ENCODE results near the gene PCDHB14. TPM values are rescaled to one million over a fixed set of nuclear protein-coding genes. Genes with fewer than 3 reads are reported as not detected.
"Not testable (repeated sequence)": the region's sequence is repeated elsewhere in the genome, so short reads cannot be mapped to it uniquely, and the experiment has no call there.

The PCDHB14 gene
- 0.75 TPM for total RNA-seq

GRCh38 chr5:141223112-141223783 is at the start of gene PCDHB14:
PCDHB14 (plus strand) TSS chr5:141223343; CDS start chr5:141223506, 163 bp downstream.
- ATAC-seq (peak; percentile 73), DNase-seq (ENCODE audit: low spot score) (no peak)

- not testable (repeated sequence) for DNase-seq (ENCODE audit: low spot score); ATAC-seq
These were observed 48.6 kb upstream of the PCDHB14 start for GRCh38 chr5:141174291-141175104.

GRCh38 chr5:141175933-141176332 is 47.2 kb upstream of the PCDHB14 start:
- no peak for ATAC-seq
- no peak for DNase-seq (ENCODE audit: low spot score)

- not testable (repeated sequence) for DNase-seq (ENCODE audit: low spot score); ATAC-seq
These were observed 45.5 kb upstream of the PCDHB14 start, which contains the start of gene PCDHB8 for GRCh38 chr5:141177577-141178191. PCDHB8 (plus strand) TSS chr5:141177790; CDS start chr5:141178035, 245 bp downstream.

- DNase-seq (ENCODE audit: low spot score) = not testable (repeated sequence)
These were observed 43.8 kb upstream of the PCDHB14 start for GRCh38 chr5:141179371-141179770.

GRCh38 chr5:141179876-141180275 is 43.3 kb upstream of the PCDHB14 start:
- not testable (repeated sequence) for DNase-seq (ENCODE audit: low spot score)

More at GRCh38 chr5:141179371-141179770, 43.8 kb upstream of the PCDHB14 start:
- not testable (repeated sequence) for ATAC-seq

GRCh38 chr5:141180313-141180712 is 42.8 kb upstream of the PCDHB14 start:
- DNase-seq (ENCODE audit: low spot score) (no peak), ATAC-seq (no peak)

More at GRCh38 chr5:141179876-141180275, 43.3 kb upstream of the PCDHB14 start:
- ATAC-seq = not testable (repeated sequence)

GRCh38 chr5:141182248-141182647 is 40.9 kb upstream of the PCDHB14 start, which contains the start of gene PCDHB16:
PCDHB16 (plus strand) TSS chr5:141182387; CDS start chr5:141182560, 173 bp downstream.
- ATAC-seq (no peak), DNase-seq (ENCODE audit: low spot score) (no peak)

GRCh38 chr5:141184117-141184855 is 38.9 kb upstream of the PCDHB14 start:
- ATAC-seq; DNase-seq (ENCODE audit: low spot score): not testable (repeated sequence)

- no peak for ATAC-seq
- no peak for DNase-seq (ENCODE audit: low spot score)
These were observed 36.1 kb upstream of the PCDHB14 start, which contains the start of gene PCDHB9 for GRCh38 chr5:141186897-141187512. PCDHB9 (plus strand) TSS chr5:141187161; CDS start chr5:141187319, 158 bp downstream.

- not testable (repeated sequence) for ATAC-seq; DNase-seq (ENCODE audit: low spot score)
These were observed 34.5 kb upstream of the PCDHB14 start for GRCh38 chr5:141188682-141189081.

- not testable (repeated sequence) for ATAC-seq; DNase-seq (ENCODE audit: low spot score)
These were observed 34.0 kb upstream of the PCDHB14 start for GRCh38 chr5:141189131-141189530.

- DNase-seq (ENCODE audit: low spot score) = no peak
- no peak for ATAC-seq
These were observed 30.9 kb upstream of the PCDHB14 start, which contains the start of gene PCDHB10 for GRCh38 chr5:141192110-141192725. PCDHB10 (plus strand) TSS chr5:141192353; CDS start chr5:141192553, 200 bp downstream.

GRCh38 chr5:141194332-141194731 is 28.8 kb upstream of the PCDHB14 start:
- DNase-seq (ENCODE audit: low spot score); ATAC-seq: not testable (repeated sequence)

- DNase-seq (ENCODE audit: low spot score) = no peak
- no peak for ATAC-seq
These were observed 26.8 kb upstream of the PCDHB14 start for GRCh38 chr5:141196363-141196762.

- DNase-seq (ENCODE audit: low spot score) (no peak), ATAC-seq (no peak)
These were observed 23.5 kb upstream of the PCDHB14 start, which contains the start of gene PCDHB11 for GRCh38 chr5:141199359-141200235. PCDHB11 (plus strand) TSS chr5:141199627; CDS start chr5:141199775, 148 bp downstream.

- not testable (repeated sequence) for ATAC-seq; DNase-seq (ENCODE audit: low spot score)
These were observed 22.0 kb upstream of the PCDHB14 start for GRCh38 chr5:141201126-141201525.

GRCh38 chr5:141201646-141202045 is 21.5 kb upstream of the PCDHB14 start:
- ATAC-seq; DNase-seq (ENCODE audit: low spot score): not testable (repeated sequence)
